KOPT-K1 (cell line): ENCODE results near the gene PADI6.

Source experiments
- H3K27ac ChIP-seq: fragments of 200-600 bp; sonication (generic); 2 replicates; pipeline ENCODE4 v1.5.1; 2016; ENCODE audit warnings: antibody characterized with exemption, mild to moderate bottlenecking, low read depth, low read length; ENCODE audit not compliant: poor library complexity, severe bottlenecking
- H3K36me3 ChIP-seq: fragments of 200-600 bp; sonication (generic); 2 replicates; pipeline ENCODE4 v1.5.1; 2017; ENCODE audit warnings: antibody characterized with exemption, mild to moderate bottlenecking, low read length, moderate library complexity; ENCODE audit not compliant: insufficient read depth
- H3K9me3 ChIP-seq: fragments of 200-600 bp; sonication (generic); 2 replicates; pipeline ENCODE4 v1.5.1; 2017; ENCODE audit warnings: antibody characterized with exemption, low read length, mild to moderate bottlenecking; ENCODE audit not compliant: insufficient read depth, poor library complexity, severe bottlenecking

Gene PADI6

DNA sequence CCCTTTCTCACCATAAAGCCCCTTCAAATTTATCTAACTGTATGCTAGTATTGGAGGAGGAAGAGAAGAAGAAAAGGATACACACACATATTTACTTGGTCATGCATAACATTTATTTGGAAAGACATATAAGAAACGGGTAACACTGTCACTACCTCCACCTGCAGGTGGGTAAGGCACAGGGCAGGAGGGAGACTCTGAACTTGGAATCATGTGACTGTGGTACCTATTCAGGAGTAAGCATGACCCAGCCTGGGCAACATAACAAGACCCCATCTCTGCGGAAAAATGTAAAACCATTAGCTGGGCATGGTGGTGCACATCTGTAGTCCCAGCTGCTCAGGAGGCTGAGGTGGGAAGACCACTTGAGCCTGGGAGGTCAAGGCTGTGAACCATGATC lies 1.4 kb upstream of the PADI6 start:
- Histone ChIP-seq H3K36me3 (no peaks in the 10 kb centered on the region), H3K9me3 (no peaks in the 10 kb centered on the region), H3K27ac (no peak overlapping the region)

DNA sequence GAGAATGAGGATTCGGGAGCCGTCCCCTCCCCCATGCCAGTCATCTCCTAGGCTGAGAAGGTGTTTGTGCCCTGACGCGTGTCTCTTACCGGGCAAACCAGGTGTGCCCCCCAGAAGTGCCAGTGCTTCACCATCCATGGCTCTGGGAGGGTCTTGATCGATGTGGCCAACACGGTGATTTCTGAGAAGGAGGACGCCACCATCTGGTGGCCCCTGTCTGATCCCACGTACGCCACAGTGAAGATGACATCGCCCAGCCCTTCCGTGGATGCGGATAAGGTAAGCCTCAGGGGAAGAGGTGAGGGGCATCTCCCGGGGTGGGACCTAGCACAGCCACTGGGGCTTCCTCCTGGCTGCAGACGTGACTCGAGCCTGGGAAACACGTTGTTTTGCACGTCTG lies 959 bp downstream of the PADI6 start:
- Histone ChIP-seq H3K36me3 (no peaks in the 10 kb centered on the region), H3K9me3 (no peaks in the 10 kb centered on the region), H3K27ac (no peak overlapping the region)

DNA sequence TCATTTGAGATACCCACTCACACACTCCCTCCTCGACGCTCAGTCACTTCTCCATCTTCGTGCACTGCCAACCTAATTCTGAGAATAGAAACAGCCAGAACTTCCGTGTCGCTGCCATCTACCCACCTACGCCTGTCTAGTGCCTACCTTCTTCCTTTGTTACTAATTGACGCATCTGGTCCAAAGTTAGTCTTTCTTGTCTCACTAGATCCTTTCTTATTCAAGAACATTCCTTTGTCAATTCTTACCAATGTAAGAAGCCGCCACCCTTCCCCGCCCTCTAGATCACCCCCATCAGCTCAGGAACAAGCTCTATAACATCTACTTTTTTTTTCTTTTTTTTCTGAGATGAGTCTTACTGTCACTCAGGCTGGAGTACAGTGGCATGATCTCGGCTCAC lies 3.7 kb downstream of the PADI6 start:
- Histone ChIP-seq H3K36me3 (no peaks in the 10 kb centered on the region), H3K9me3 (no peaks in the 10 kb centered on the region), H3K27ac (no peak overlapping the region)

DNA sequence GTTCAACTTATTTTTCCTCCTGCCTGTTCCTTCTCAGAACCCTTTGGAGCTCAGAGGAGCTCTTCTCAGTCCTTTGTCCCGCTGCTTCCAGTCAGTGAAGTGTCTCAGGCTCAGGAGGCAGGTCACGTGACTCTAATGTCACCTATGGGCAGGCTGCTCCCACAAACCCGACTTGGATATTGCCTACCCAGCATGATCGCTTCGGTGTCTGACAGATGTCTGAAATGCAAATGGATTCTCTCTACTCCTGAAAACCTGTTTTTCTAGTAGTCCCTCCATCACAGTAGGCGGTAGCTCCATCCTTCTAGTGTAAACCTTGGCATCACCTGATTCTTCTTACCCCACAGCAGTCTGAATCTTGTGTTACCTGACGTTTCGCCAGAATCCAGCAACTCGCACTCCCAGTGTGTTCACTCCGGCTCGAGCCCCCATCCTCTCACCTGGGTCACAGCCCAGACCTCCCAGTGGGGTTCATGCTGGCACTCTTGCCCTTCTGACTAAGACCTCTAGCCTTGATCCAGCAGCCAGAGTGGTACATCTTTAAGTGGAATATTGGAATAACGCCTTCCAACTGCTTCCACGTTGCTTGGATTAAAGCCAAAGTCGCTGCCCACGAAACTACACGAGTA lies 5.4 kb downstream of the PADI6 start:
- Histone ChIP-seq H3K9me3 (no peaks in the 10 kb centered on the region), H3K27ac (no peak overlapping the region), H3K36me3 (no peaks in the 10 kb centered on the region)

DNA sequence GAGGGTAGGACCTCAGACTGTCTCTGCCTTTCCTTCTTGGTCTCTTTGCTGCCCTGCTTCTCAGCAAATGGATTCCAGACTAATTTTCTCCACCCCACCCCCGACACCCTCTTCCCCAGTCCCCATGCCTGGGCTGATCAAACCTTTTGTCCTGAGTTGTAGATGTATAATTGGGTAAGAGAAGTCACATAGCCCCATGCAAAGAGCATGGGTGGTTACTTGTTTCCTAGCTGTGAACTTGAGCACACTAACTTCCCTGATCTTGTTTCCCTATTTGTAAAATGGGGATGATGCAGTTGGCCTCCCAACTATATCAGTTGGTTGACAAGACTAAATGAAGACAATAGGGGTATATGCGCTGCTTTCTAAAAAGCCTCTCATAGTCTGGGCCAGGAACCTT lies 9.2 kb downstream of the PADI6 start:
- Histone ChIP-seq H3K9me3 (no peaks in the 10 kb centered on the region), H3K27ac (no peak overlapping the region), H3K36me3 (no peaks in the 10 kb centered on the region)

DNA sequence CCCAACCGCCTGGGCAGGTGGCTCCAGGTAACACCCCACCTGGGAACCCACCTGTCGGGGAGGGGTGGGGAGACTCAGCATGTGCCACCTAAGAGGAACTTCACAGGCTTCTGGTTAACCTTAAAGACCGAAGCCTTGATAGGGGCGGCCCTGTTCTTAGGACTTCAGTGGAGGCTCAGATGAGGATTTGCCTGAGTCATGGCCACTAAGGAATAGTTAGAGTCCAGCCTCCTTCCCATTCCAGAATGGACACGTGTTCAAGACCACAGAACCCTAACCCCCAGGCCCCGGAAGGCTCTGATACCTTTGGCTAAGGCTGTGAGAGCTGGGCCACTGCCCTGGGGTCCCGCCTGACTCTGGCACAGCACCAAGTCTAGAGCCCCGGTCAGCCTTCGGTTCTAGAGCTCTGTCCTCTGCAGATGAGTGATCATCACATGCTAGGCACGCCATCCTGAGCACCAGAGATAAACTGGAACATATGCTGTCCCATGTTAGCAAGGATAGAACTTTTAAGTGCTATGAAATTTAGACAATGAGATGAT lies 20.3 kb downstream of the PADI6 start:
- Histone ChIP-seq H3K9me3 (no peaks in the 10 kb centered on the region), H3K36me3 (no peaks in the 10 kb centered on the region), H3K27ac (no peak overlapping the region)

DNA sequence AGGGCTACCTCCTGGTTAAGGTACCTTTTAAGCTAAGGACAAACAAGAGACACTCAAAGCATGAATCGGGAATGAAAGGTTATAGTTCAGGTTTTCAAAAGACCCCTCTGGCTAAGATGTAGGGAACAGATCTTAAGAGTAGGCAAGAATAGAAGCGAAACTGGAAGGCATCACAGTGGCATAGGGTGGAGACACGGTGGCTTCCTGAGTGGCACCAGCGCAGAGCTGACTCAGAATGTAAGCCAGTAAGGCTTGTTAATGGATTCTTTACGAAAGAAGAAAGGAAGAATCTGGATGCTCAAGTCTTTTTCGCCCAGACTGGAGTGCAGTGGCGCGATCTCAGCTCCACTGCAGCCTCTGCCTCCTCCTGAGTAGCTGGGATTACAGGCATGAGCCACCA lies 21.2 kb downstream of the PADI6 start:
- Histone ChIP-seq H3K36me3 (no peaks in the 10 kb centered on the region), H3K27ac (no peak overlapping the region), H3K9me3 (no peaks in the 10 kb centered on the region)

DNA sequence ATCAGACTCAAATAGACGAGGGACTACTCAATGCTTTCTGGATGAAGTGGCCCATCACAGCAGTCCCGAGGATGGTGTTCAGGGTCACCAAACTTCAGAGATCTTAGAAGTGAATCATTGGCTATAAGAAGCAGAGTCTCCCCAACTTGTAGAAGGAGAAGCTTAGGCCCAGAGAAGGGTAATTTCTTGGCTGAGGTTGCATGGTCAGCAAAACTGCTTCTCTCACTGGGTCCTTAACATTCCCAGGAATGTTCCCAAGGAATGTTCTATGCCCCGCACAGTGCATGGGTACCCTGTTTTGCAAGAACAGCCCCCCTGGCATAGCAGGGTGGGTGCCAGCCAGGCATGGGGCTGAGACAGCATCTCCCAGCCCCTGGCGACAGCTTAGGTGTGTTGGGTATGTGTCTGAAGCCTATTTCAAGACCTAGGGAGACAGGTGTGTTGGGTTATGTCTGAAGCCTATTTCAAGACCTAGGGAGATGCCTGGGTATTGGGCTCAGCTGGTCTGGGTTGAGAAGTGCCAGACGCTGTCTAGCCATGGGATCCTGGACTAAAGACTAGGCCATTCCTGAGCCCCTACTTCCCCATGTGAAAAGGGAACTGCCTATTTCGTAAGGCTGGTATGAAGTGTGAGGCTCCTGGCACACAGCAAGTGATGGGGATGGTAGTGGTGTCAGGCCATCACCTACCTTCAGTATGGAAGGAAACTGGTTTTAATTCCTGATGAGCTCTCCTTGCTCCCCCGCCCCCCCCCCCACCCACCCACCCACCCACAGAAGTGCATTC lies 26.1 kb downstream of the PADI6 start:
- Histone ChIP-seq H3K36me3 (no peaks in the 10 kb centered on the region), H3K27ac (no peak overlapping the region), H3K9me3 (no peaks in the 10 kb centered on the region)

DNA sequence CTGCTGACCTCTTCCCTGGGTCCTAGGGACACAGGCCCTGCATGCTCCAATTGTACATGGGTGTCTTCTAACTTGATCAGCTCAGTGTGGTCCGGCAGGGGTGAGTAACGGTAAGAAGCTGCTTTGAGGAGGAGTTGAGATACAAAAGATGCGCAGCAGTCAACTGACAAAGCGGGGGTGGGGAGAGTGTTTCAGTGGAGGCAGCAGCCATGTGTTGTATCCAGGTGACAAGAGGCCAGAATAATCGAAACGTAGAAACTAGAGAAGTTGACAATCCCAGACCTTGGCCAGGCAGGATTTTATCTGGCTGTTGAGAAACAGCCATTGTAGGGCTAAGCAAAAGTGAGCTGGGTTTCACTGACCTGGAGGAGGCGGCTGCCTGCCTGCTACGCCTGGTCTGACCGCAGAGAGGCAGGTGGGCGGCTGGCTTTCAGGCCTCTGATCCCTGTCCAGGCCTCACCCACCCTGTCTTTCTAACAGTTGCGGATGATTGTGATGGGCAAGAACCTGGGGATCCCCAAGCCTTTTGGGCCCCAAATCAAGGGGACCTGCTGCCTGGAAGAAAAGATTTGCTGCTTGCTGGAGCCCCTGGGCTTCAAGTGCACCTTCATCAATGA lies 28.8 kb downstream of the PADI6 start:
- no peak overlapping the region for H3K27ac ChIP-seq
- peaks cover 2% of the 10 kb centered on the region; the same call in 1 of the 2 replicates for H3K36me3 ChIP-seq
- no peaks in the 10 kb centered on the region for H3K9me3 ChIP-seq

DNA sequence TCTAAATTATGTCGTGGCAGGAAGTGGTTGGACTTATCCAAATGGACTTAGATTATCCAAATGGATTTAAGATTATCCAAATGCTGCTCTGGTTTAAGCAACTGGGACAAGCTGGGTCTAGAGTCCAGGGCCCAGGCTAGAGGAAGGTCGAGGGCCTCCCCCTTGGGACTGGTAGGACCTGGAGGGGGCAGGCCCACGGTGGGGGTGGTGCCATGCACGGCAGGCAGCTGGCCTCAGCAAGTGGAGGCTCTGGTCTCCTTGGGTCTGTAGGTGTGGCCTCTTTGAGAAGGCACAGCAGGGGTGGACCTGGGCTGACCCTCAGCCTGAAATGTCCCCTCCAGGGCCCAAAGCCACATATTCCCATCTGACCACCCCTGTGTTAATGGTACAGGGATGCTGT lies 29.8 kb downstream of the PADI6 start:
- H3K36me3 ChIP-seq = peaks cover 11% of the 10 kb centered on the region; the same call in 1 of the 2 replicates
- no peak overlapping the region for H3K27ac ChIP-seq
- no peaks in the 10 kb centered on the region for H3K9me3 ChIP-seq

DNA sequence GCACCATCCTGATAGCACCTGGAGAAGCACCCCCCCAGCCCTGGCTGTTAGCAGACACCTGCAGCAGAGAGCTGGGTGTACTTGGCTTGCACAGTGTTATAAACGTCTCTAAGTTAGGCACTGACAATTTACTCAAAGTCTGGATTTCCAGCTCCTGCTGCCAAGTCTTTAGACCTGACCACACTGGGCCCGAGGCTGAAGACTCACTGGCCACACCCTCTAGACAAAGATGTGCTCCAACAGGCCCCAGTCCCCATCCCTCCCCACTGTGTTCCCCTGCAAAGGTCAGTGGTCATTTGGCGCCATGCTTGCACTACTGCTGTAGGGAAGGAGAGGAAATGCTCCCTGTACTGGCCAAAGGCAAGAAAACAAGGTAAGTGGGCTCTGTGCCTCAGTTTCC lies 31.1 kb downstream of the PADI6 start:
- Histone ChIP-seq H3K9me3 (no peaks in the 10 kb centered on the region), H3K27ac (no peak overlapping the region), H3K36me3 (peaks cover 23% of the 10 kb centered on the region)

DNA sequence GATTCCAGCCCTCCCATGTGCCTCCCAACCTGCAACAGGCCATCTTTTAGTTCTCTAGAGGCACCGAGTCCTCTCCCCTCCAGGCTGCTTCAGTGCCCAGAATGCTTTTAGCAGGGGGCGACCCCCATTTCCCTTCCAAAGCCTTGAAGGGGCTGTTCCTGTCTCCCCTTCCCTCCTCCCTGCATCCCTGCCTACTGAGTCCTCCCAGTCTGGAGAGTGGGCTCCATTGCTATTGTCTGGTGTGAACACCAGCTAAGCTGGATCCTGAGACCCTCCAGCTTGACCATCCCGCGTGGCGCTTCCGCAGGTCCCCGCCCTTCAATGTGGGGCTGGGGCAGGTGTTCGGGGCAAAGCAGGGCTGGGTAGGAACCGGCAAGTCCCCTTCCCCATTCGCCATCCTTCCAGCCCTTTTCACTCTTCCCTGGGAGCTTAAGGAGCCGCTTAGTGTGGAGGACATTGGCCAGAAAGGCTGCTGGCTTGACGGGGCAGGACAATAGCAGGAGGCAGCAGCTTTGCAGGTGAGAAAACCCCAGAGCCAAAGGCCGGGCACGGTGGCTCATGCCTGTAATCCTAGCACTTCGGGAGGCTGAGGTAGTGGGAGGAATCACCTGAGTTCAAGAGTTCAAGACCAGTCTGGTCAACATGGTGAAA lies 32.2 kb downstream of the PADI6 start:
- Histone ChIP-seq H3K36me3 (peaks cover 34% of the 10 kb centered on the region), H3K9me3 (no peaks in the 10 kb centered on the region), H3K27ac (no peak overlapping the region)

DNA sequence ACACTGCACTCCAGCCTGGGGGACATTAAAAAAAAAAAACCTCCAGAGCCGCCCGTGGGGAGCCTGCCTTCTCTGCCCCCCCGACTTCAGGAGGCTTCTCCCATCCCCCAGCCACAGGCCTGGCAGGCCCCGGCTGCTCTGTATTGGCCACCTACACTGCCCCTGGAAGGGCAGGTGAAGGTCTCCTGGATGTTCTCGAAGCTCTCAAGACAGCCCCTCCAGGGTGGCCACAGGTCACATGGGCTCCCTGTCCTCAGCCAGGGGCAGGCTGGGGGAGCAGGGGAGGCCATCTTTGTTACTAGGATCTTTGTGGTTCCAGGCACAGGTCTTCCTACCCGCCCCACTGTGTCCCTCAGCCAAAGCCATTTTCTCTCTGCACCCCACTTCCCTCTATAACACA lies 32.8 kb downstream of the PADI6 start:
- Histone ChIP-seq H3K9me3 (no peaks in the 10 kb centered on the region), H3K36me3 (peaks cover 40% of the 10 kb centered on the region), H3K27ac (no peak overlapping the region)

DNA sequence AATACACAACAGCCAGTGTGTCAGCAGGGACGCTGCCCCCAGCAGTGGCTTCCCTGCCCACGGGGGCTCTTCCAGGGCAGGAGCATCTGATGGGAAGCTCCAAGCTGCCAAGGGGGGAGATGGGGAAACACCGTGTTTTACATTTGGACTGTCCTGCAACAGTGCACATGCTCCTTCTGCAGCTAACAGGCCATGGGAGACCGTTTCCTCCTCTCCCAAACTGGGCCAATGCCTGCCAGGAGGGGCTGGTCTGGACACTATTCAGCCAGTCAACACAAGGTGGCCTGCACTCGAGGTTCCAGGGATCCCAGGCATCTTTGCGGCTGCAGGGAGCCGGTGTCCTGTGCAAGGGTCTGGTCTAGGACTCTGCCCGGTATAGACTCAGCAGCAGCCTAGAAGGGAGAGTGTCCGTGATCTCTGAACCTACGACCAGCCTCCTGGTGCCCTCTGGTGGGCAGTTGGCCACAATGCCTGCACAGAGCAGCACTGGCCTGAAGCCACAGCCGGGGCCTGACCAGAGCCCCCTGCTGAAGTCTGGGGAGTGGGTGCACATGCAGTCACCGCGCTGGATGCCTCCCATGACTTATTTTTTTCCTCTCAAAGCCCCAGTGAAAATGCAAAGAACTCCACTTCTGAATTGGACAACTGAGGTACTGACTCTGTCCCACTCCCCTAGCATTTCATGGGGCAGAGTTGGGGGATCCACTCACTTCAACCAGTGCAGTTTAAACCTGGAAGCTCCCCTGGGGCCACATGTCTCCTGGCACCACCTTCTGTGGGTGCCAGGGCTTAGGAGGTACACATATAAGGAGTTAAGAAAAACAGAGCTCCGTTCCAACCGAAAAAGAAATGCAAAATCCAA lies 34.1 kb downstream of the PADI6 start:
- Histone ChIP-seq H3K27ac (no peak overlapping the region), H3K36me3 (peaks cover 54% of the 10 kb centered on the region), H3K9me3 (no peaks in the 10 kb centered on the region)
